SK-N-SH treated with all-trans-retinoic acid at 6 μM for 48 hours (cell line): ENCODE measurements around the gene MATCAP1.

ENCODE experiments used
- ATAC-seq: fragments of 200-7000 bp; cut with Tn5 transposase; 3 replicates; pipeline ENCODE4 v1.9.1; 2020; ENCODE audit warnings: mild to moderate bottlenecking, moderate library complexity
- BACH2 ChIP-seq: fragments of 250-450 bp; sonication (Bioruptor Pico); IDR thresholded peaks from 2 replicates; pipeline ENCODE4 v1.9.0; 2021; ENCODE audit warnings: mild to moderate bottlenecking, borderline replicate concordance
- CSDC2 ChIP-seq: fragments of 250-450 bp; sonication (Bioruptor Pico); IDR thresholded peaks from 2 replicates; pipeline ENCODE4 v1.5.0; 2020; ENCODE audit warnings: mild to moderate bottlenecking, moderate library complexity
- ESRRG ChIP-seq: fragments of 250-450 bp; sonication (Bioruptor Pico); IDR thresholded peaks from 2 replicates; pipeline ENCODE4 v1.6.1; 2021; ENCODE audit warnings: mild to moderate bottlenecking
- GLIS3 ChIP-seq: fragments of 250-450 bp; sonication (Bioruptor Pico); IDR thresholded peaks from 2 replicates; pipeline ENCODE4 v1.5.0; 2020; ENCODE audit warnings: mild to moderate bottlenecking, moderate library complexity
- OSR1 ChIP-seq: fragments of 250-450 bp; sonication (Bioruptor Pico); IDR thresholded peaks from 2 replicates; pipeline ENCODE4 v1.8.0; 2022; ENCODE audit warnings: moderate library complexity, mild to moderate bottlenecking, inconsistent platforms
- PPARA ChIP-seq: fragments of 250-450 bp; sonication (Bioruptor Pico); IDR thresholded peaks from 2 replicates; pipeline ENCODE4 v1.5.0; 2020; ENCODE audit warnings: mild to moderate bottlenecking, borderline replicate concordance
- RARB ChIP-seq: fragments of 250-450 bp; sonication (Bioruptor Pico); IDR thresholded peaks from 2 replicates; pipeline ENCODE4 v1.8.0; 2021; ENCODE audit warnings: mild to moderate bottlenecking, moderate library complexity
- SNAI2 ChIP-seq: fragments of 250-450 bp; sonication (Bioruptor Pico); IDR thresholded peaks from 2 replicates; pipeline ENCODE4 v1.5.0; 2020; ENCODE audit warnings: mild to moderate bottlenecking, moderate library complexity
- TCF4 ChIP-seq: fragments of 250-450 bp; sonication (Bioruptor Pico); IDR thresholded peaks from 2 replicates; pipeline ENCODE4 v1.8.0; 2021; ENCODE audit warnings: mild to moderate bottlenecking, moderate library complexity, borderline replicate concordance
- TOX ChIP-seq: fragments of 250-450 bp; sonication (Bioruptor Pico); IDR thresholded peaks from 2 replicates; pipeline ENCODE4 v1.8.0; 2021; ENCODE audit warnings: mild to moderate bottlenecking, moderate library complexity, borderline replicate concordance
- ZC3H10 ChIP-seq: fragments of 250-450 bp; sonication (Bioruptor Pico); IDR thresholded peaks from 2 replicates; pipeline ENCODE4 v1.5.1; 2021; ENCODE audit warnings: mild to moderate bottlenecking, moderate library complexity
- ZFP3 ChIP-seq: fragments of 250-450 bp; sonication (Bioruptor Pico); IDR thresholded peaks from 2 replicates; pipeline ENCODE4 v1.5.0; 2020; ENCODE audit warnings: mild to moderate bottlenecking, moderate library complexity
- ZFP30 ChIP-seq: fragments of 450-650 bp; formaldehyde crosslinking; IDR thresholded peaks from 2 replicates; pipeline ENCODE4 v1.5.0; 2022; ENCODE audit warnings: mild to moderate bottlenecking, moderate library complexity
- ZNF565 ChIP-seq: fragments of 450-650 bp; formaldehyde crosslinking; conservative IDR thresholded peaks from 2 replicates; pipeline ENCODE4 v1.5.0; 2020; ENCODE audit warnings: low read depth, mild to moderate bottlenecking, moderate library complexity
- ZNF70 ChIP-seq: fragments of 450-650 bp; formaldehyde crosslinking; IDR thresholded peaks from 2 replicates; pipeline ENCODE4 v1.5.0; 2020; ENCODE audit warnings: mild to moderate bottlenecking, moderate library complexity
- ZNF8 ChIP-seq: fragments of 450-650 bp; formaldehyde crosslinking; IDR thresholded peaks from 2 replicates; pipeline ENCODE4 v1.5.0; 2020; ENCODE audit warnings: mild to moderate bottlenecking, moderate library complexity
- TF ChIP-seq, protein P1 (sequence below): fragments of 250-450 bp; sonication (Bioruptor Pico); IDR thresholded peaks from 2 replicates; pipeline ENCODE4 v1.8.0; 2021; ENCODE audit warnings: low read depth, mild to moderate bottlenecking, moderate library complexity, borderline replicate concordance
- TF ChIP-seq, protein P2 (sequence below): fragments of 250-450 bp; sonication (Bioruptor Pico); IDR thresholded peaks from 2 replicates; pipeline ENCODE4 v1.5.1; 2021; ENCODE audit warnings: mild to moderate bottlenecking, moderate library complexity
- TF ChIP-seq, protein P3 (sequence below): fragments of 250-450 bp; sonication (Bioruptor Pico); IDR thresholded peaks from 2 replicates; pipeline ENCODE4 v1.5.1; 2020; ENCODE audit warnings: low read depth, mild to moderate bottlenecking, moderate library complexity
- TF ChIP-seq, protein P4 (sequence below): fragments of 250-450 bp; sonication (Bioruptor Pico); IDR thresholded peaks from 2 replicates; pipeline ENCODE4 v1.8.0; 2020; ENCODE audit warnings: mild to moderate bottlenecking, moderate library complexity, borderline replicate concordance
- TF ChIP-seq, protein P5 (sequence below): fragments of 250-450 bp; sonication (Bioruptor Pico); IDR thresholded peaks from 2 replicates; pipeline ENCODE4 v1.5.0; 2020; ENCODE audit warnings: mild to moderate bottlenecking, moderate library complexity

Gene MATCAP1

DNA sequence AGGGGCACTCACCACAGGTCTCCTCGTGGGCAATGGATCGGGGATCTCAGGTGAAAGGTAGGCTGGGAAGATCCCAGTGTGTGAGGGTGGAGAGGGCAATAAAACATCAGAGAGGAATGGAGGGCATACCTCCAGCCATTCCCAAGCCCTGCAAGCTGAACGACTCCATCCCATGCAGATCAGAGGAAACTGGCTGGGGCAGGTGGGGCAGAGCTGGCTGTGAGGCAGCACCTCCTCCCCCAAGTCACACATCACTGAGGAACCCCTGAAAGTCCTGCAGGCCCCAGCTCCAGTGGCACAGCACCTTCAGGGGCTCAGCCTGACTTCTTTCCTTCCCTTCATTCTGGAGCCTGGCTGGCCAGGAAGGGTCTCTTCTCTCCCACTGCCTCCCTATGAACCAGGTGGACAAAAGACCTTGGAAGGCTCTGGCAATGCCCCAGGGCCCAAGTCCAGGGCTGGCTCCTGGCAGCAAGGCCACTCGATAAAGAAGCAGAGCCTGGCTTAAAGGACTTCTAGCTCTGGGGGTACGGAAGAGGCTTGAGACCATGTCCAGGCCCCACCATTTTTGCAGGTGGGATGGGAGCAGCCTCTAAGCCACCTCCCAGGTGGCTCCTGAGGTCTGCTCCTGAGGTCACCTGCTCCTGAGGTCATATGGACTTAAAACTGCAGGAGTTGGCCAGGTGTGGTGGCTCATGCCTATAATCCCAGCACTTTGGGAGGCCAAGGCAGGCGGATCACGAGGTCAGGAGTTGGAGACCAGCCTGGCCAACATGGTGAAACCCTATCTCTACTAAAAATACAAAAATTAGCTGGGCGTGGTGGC lies 29.6 kb upstream of the MATCAP1 start:
- TF ChIP-seq ZNF70 = no peak
- TF ChIP-seq BACH2 = no peak
- TF ChIP-seq, protein P1, sequence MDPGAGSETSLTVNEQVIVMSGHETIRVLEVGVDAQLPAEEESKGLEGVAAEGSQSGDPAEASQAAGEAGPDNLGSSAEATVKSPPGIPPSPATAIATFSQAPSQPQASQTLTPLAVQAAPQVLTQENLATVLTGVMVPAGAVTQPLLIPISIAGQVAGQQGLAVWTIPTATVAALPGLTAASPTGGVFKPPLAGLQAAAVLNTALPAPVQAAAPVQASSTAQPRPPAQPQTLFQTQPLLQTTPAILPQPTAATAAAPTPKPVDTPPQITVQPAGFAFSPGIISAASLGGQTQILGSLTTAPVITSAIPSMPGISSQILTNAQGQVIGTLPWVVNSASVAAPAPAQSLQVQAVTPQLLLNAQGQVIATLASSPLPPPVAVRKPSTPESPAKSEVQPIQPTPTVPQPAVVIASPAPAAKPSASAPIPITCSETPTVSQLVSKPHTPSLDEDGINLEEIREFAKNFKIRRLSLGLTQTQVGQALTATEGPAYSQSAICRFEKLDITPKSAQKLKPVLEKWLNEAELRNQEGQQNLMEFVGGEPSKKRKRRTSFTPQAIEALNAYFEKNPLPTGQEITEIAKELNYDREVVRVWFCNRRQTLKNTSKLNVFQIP = no peak
- no peak for TF ChIP-seq ZC3H10
- no peak for TF ChIP-seq CSDC2
- TF ChIP-seq ESRRG = no peak
- TF ChIP-seq GLIS3 (CRISPR knock-in tag) = no peak
- TF ChIP-seq RARB (CRISPR knock-in tag) = no peak
- TF ChIP-seq, protein P2, sequence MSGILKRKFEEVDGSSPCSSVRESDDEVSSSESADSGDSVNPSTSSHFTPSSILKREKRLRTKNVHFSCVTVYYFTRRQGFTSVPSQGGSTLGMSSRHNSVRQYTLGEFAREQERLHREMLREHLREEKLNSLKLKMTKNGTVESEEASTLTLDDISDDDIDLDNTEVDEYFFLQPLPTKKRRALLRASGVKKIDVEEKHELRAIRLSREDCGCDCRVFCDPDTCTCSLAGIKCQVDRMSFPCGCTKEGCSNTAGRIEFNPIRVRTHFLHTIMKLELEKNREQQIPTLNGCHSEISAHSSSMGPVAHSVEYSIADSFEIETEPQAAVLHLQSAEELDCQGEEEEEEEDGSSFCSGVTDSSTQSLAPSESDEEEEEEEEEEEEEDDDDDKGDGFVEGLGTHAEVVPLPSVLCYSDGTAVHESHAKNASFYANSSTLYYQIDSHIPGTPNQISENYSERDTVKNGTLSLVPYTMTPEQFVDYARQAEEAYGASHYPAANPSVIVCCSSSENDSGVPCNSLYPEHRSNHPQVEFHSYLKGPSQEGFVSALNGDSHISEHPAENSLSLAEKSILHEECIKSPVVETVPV (CRISPR knock-in tag) = no peak
- TF ChIP-seq, all 23 proteins: peak for 0
- ATAC-seq = no peak

DNA sequence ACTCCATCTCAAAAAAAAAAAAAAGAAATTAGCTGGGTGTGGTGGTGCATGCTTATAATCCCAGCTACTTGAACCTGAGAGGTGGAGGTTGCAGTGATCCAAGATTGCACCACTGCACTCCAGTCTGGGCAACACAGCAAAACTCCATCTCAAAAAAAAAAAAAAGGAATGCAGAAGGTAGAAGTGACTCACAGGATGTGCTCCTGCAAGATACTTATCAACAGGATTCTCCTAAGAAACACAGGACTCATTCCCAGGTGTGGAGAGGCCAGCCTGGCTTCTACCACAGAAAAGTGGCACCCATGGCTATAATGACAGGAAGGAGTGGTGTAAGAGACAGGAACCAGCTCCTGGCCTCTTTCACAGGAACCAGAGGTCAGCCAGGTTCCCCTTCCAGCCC lies 29.0 kb upstream of the MATCAP1 start:
- TF ChIP-seq ZC3H10 = no peak
- TF ChIP-seq ZFP30 (CRISPR knock-in tag) = no peak
- no peak for TF ChIP-seq PPARA
- TF ChIP-seq, protein P2 (CRISPR knock-in tag) = no peak
- TF ChIP-seq, protein P3, sequence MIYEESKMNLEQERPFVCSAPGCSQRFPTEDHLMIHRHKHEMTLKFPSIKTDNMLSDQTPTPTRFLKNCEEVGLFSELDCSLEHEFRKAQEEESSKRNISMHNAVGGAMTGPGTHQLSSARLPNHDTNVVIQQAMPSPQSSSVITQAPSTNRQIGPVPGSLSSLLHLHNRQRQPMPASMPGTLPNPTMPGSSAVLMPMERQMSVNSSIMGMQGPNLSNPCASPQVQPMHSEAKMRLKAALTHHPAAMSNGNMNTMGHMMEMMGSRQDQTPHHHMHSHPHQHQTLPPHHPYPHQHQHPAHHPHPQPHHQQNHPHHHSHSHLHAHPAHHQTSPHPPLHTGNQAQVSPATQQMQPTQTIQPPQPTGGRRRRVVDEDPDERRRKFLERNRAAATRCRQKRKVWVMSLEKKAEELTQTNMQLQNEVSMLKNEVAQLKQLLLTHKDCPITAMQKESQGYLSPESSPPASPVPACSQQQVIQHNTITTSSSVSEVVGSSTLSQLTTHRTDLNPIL = no peak
- TF ChIP-seq ZFP3 (CRISPR knock-in tag) = no peak
- TF ChIP-seq TOX (CRISPR knock-in tag) = no peak
- TF ChIP-seq CSDC2 = no peak
- TF ChIP-seq SNAI2 (CRISPR knock-in tag) = no peak
- TF ChIP-seq ZNF565 (CRISPR knock-in tag) = no peak
- TF ChIP-seq ESRRG = no peak
- TF ChIP-seq, protein P4, sequence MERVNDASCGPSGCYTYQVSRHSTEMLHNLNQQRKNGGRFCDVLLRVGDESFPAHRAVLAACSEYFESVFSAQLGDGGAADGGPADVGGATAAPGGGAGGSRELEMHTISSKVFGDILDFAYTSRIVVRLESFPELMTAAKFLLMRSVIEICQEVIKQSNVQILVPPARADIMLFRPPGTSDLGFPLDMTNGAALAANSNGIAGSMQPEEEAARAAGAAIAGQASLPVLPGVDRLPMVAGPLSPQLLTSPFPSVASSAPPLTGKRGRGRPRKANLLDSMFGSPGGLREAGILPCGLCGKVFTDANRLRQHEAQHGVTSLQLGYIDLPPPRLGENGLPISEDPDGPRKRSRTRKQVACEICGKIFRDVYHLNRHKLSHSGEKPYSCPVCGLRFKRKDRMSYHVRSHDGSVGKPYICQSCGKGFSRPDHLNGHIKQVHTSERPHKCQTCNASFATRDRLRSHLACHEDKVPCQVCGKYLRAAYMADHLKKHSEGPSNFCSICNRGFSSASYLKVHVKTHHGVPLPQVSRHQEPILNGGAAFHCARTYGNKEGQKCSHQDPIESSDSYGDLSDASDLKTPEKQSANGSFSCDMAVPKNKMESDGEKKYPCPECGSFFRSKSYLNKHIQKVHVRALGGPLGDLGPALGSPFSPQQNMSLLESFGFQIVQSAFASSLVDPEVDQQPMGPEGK (CRISPR knock-in tag) = no peak
- no peak for TF ChIP-seq RARB (CRISPR knock-in tag)
- no peak for TF ChIP-seq ZNF8
- no peak for TF ChIP-seq OSR1 (CRISPR knock-in tag)
- TF ChIP-seq TCF4 (CRISPR knock-in tag) = no peak
- no peak for TF ChIP-seq BACH2
- TF ChIP-seq, protein P5, sequence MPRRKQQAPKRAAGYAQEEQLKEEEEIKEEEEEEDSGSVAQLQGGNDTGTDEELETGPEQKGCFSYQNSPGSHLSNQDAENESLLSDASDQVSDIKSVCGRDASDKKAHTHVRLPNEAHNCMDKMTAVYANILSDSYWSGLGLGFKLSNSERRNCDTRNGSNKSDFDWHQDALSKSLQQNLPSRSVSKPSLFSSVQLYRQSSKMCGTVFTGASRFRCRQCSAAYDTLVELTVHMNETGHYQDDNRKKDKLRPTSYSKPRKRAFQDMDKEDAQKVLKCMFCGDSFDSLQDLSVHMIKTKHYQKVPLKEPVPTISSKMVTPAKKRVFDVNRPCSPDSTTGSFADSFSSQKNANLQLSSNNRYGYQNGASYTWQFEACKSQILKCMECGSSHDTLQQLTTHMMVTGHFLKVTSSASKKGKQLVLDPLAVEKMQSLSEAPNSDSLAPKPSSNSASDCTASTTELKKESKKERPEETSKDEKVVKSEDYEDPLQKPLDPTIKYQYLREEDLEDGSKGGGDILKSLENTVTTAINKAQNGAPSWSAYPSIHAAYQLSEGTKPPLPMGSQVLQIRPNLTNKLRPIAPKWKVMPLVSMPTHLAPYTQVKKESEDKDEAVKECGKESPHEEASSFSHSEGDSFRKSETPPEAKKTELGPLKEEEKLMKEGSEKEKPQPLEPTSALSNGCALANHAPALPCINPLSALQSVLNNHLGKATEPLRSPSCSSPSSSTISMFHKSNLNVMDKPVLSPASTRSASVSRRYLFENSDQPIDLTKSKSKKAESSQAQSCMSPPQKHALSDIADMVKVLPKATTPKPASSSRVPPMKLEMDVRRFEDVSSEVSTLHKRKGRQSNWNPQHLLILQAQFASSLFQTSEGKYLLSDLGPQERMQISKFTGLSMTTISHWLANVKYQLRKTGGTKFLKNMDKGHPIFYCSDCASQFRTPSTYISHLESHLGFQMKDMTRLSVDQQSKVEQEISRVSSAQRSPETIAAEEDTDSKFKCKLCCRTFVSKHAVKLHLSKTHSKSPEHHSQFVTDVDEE (CRISPR knock-in tag) = no peak
- TF ChIP-seq, protein P1 = no peak
- no peak for TF ChIP-seq ZNF70
- ATAC-seq = no peak
